ENCODE results near the gene APBA1. TPM values are rescaled to one million over a fixed set of nuclear protein-coding genes. Genes with fewer than 3 reads are reported as not detected.

Gene APBA1
- total RNA-seq, 2 experiments from 2014 or later = 0.05 to 0.10 TPM

DNA sequence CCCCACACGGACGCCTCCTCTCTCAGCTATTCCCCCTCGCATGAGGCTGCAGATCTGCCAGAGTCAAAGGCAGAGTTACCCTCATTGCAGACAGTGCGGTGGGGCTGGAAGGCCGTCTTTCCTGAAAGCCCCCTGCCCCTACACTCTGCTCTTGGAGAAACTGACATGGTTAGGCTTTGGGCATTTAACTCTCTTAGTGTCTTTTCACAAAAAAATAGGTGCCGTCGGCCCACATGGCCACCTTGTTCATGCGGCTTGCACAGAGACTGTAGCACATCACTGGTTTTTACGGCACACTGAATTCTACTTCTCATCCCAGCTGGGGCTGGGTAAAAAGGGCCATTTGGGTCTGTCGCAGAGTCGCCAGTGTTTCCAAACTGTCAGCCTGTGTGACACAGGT lies 239.5 kb downstream of the APBA1 start:
- Mint-ChIP-seq H3K36me3 (ENCODE audit: low read depth) (no peaks in the 10 kb centered on the region), H3K4me1 (ENCODE audit: low read depth) (no peaks in the 10 kb centered on the region), H3K9me3 (no peaks in the 10 kb centered on the region), H3K27me3 (ENCODE audit: low read depth) (no peaks in the 10 kb centered on the region), H3K27ac (no peak overlapping the region), H3K4me3 (no peak overlapping the region)
- CTCF ChIA-PET = no interaction called here
- intact Hi-C loops (cut with micrococcal nuclease) = no loop called here
- DNase-seq = no peak

DNA sequence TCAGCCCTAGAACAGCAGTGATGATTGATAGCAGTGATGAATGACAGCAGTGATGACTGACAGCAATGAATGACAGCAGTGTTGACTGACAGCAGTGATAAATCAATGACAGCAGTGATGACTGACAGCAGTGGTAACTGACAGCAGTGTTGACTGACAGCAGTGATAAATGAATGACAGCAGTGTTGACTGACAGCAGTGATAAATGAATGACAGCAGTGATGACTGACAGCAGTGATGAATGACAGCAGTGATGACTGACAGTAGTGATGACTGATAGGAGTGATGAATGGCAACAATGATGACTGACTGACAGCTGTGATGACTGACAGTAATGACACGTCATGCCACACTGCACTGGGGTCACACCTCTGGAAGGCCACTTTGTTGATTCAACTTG lies 240.4 kb downstream of the APBA1 start:
- no peaks in the 10 kb centered on the region for H3K4me1 Mint-ChIP-seq (ENCODE audit: low read depth)
- no peaks in the 10 kb centered on the region for H3K9me3 Mint-ChIP-seq
- H3K27me3 Mint-ChIP-seq (ENCODE audit: low read depth) = no peaks in the 10 kb centered on the region
- CTCF ChIA-PET = interaction anchor here (0.6 kb wide), 2 partner anchors 24 to 72 kb away, joined by 3 read pairs; no protein-coding TSS in a partner anchor
- no peak for DNase-seq
- no peaks in the 10 kb centered on the region for H3K36me3 Mint-ChIP-seq (ENCODE audit: low read depth)
- intact Hi-C loops (cut with micrococcal nuclease) = no loop called here
- H3K4me3 Mint-ChIP-seq = no peak overlapping the region
- no peak overlapping the region for H3K27ac Mint-ChIP-seq

DNA sequence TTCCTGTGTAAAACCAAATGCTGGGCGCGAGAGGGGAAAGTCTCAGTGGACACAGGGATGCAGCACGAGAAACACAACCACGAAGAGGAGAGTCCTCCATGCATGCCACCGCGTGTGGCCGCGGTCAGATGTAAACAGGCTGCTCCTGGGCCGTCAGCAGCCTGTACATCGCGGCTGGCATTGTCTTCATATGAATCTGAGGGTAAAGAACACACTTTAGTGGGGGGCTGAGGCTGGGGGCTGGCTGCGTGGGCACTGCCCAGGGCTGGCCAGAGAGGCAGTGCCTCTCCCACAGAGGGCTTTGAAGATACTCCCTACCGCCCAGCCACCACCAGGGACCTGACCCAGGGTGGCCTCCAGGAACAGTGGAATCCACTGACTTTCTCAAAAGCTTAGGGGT lies 241.0 kb downstream of the APBA1 start:
- Mint-ChIP-seq H3K27me3 (ENCODE audit: low read depth) (no peaks in the 10 kb centered on the region), H3K4me3 (no peak overlapping the region), H3K9me3 (no peaks in the 10 kb centered on the region), H3K36me3 (ENCODE audit: low read depth) (no peaks in the 10 kb centered on the region), H3K4me1 (ENCODE audit: low read depth) (no peaks in the 10 kb centered on the region), H3K27ac (no peak overlapping the region)
- CTCF ChIA-PET = no interaction called here
- intact Hi-C loops (cut with micrococcal nuclease) = no loop called here
- no peak for DNase-seq

GRCh38 chr9:69430206-69430605 lies 242.0 kb downstream of the APBA1 start:
- intact Hi-C loops (cut with micrococcal nuclease) = no loop called here
- CTCF ChIA-PET = interaction anchor here (0.6 kb wide), 1 partner anchor 120 kb away, joined by 4 read pairs; no protein-coding TSS in a partner anchor
- Mint-ChIP-seq H3K9me3 (no peaks in the 10 kb centered on the region), H3K27me3 (ENCODE audit: low read depth) (no peaks in the 10 kb centered on the region), H3K4me3 (no peak overlapping the region), H3K27ac (no peak overlapping the region), H3K36me3 (ENCODE audit: low read depth) (no peaks in the 10 kb centered on the region), H3K4me1 (ENCODE audit: low read depth) (no peaks in the 10 kb centered on the region)
- no peak for DNase-seq

DNA sequence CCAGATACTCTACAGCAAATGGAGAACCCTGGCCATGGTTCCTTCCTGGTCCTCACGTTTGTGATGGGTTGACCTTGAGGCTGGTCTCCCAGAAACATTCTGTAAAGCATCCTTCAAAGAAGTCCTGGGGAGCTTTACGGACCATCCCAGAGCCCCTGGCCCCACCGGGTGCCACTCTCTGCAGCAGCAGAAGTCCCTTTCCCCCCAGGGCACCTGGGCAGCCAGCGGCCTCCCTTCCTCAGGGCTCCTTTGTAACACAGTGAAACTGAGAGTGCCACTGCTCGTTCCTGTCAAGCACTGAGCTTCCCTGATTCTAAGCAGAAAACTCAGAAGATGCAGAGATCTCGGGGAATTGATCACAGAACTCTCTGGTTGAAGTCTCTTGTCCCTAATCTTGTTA lies 242.9 kb downstream of the APBA1 start:
- no peak overlapping the region for H3K4me3 Mint-ChIP-seq
- no peak overlapping the region for H3K27ac Mint-ChIP-seq
- intact Hi-C loops (cut with micrococcal nuclease) = loop anchor here (10.0 kb wide), 1 partner anchor 374 kb away; no protein-coding TSS in a partner anchor
- CTCF ChIA-PET = no interaction called here
- DNase-seq = no peak
- no peaks in the 10 kb centered on the region for H3K4me1 Mint-ChIP-seq (ENCODE audit: low read depth)
- no peaks in the 10 kb centered on the region for H3K27me3 Mint-ChIP-seq (ENCODE audit: low read depth)
- H3K36me3 Mint-ChIP-seq (ENCODE audit: low read depth) = no peaks in the 10 kb centered on the region
- no peaks in the 10 kb centered on the region for H3K9me3 Mint-ChIP-seq

DNA sequence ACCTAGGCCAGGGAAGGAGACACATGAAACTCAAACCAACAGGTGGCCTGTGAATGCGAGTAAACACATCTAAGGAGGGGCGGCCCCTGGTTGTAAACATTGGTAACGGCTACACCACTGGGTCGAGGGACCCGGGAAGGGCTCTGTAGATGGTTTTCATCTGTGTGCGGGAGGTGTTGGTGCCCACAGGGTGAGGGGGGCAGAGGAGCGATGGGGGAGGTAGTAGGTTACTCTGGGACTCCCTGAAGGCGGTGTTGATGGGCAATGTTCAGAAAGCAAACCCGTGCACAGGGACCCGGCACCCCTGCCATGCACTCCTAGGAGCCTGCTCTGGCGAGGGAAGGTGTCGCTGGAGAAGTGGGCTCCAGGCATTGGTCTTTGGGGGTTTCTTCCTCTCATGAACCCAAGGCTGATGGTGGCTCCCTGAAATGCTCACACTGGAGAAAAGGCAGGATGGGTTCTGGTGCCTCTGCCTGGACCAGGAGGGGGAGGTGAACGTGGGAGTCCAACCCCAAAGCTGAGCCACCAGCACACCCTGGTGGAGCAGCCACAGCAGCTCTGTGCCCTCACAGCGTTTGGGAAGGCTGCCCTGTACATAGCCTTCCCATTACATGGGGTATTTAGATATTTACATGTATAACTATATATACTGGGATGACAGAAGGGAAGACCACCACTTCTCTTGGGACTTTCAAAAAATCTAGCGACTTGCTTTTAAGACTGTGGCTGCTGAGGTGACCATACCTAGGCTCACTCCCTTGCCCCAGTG lies 244.0 kb downstream of the APBA1 start:
- CTCF ChIA-PET = no interaction called here
- Mint-ChIP-seq H3K4me1 (ENCODE audit: low read depth) (no peaks in the 10 kb centered on the region), H3K4me3 (no peak overlapping the region), H3K27ac (no peak overlapping the region), H3K36me3 (ENCODE audit: low read depth) (no peaks in the 10 kb centered on the region), H3K27me3 (ENCODE audit: low read depth) (no peaks in the 10 kb centered on the region), H3K9me3 (no peaks in the 10 kb centered on the region)
- DNase-seq = no peak
- intact Hi-C loops (cut with micrococcal nuclease) = loop anchor here (10.0 kb wide), 1 partner anchor 373 kb away; no protein-coding TSS in a partner anchor

DNA sequence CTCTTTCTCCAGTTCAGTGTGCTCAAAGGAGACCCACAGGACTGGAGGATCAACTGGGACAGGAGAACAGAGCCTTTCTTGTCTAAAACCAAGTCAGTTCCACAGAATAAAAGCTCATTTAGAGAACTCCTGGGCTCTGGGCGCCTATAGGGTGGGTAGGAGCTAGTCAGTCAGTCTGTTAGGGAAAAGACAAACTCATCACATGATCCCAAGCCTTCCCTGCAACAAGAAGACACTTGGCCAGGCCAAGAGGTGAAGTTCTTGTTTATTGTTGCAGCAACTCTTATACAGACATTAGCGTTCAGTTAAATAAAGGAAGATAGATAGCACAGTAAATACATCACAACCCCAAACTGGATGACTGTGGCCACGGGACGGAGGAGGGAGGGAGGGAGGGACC lies 244.9 kb downstream of the APBA1 start:
- intact Hi-C loops (cut with micrococcal nuclease) = loop anchor here (10.0 kb wide), 1 partner anchor 372 kb away; no protein-coding TSS in a partner anchor
- H3K9me3 Mint-ChIP-seq = no peaks in the 10 kb centered on the region
- CTCF ChIA-PET = no interaction called here
- no peak overlapping the region for H3K27ac Mint-ChIP-seq
- no peaks in the 10 kb centered on the region for H3K4me1 Mint-ChIP-seq (ENCODE audit: low read depth)
- H3K4me3 Mint-ChIP-seq = no peak overlapping the region
- H3K36me3 Mint-ChIP-seq (ENCODE audit: low read depth) = no peaks in the 10 kb centered on the region
- no peak for DNase-seq
- H3K27me3 Mint-ChIP-seq (ENCODE audit: low read depth) = no peaks in the 10 kb centered on the region

GRCh38 chr9:69425136-69425801 lies 246.9 kb downstream of the APBA1 start:
- Mint-ChIP-seq H3K4me1 (ENCODE audit: low read depth) (no peaks in the 10 kb centered on the region), H3K4me3 (no peak overlapping the region), H3K36me3 (ENCODE audit: low read depth) (no peaks in the 10 kb centered on the region), H3K27ac (no peak overlapping the region), H3K9me3 (no peaks in the 10 kb centered on the region), H3K27me3 (ENCODE audit: low read depth) (peaks cover 2% of the 10 kb centered on the region)
- CTCF ChIA-PET = interaction anchor here (2.0 to 6.4 kb wide), 2 partner anchors 123 to 452 kb away, joined by 4 to 77 read pairs; no protein-coding TSS in a partner anchor
- DNase-seq = no peak
- intact Hi-C loops (cut with micrococcal nuclease) = loop anchor here (1.0 to 10.0 kb wide), 2 partner anchors 370 to 453 kb away; no protein-coding TSS in a partner anchor

DNA sequence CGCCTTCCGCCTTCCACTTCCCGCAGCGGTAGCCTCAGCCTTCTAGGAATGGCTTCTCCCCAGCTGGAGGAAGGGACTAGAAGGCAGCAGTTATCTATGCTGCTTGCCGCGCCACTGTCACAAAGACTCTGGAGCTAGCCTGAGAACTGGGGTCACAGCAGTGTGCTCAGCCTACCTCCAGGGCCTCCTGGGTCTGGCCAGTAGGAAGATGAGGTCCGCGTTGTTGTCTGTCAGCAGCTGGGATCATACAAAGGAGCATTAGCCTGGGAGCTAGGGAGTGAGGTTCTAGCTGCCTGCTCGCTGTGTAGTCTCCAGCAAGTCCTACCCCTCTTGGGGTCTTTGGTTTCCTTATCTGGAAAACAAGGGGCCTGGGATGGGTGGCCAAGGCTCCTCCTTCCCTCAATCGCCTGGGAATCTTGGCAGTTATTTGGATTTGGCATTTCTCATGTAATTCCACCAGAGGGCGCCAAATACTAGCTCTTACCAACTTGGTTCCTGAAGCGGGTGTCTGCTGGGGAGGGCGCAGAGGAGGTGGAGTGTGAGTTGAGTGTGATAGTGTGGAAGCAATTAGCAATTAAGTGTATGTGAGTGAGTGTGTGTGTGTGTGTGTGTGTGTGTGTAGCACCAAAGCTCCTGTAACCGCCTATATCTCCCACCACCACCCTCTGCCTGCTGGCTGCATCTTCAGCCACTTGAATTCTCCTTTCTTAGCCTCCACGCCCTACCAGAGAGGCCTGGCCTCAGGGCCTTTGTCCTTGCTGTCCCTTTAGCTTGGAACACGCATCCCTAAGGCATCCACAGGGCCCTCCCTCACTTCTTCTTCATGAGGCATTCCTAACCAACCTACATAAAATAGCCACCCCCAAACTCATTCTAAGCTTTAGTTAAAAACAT lies 250.0 kb downstream of the APBA1 start:
- H3K4me1 Mint-ChIP-seq (ENCODE audit: low read depth) = no peaks in the 10 kb centered on the region

GRCh38 chr9:69420611-69421270 lies 251.4 kb downstream of the APBA1 start:
- H3K36me3 Mint-ChIP-seq (ENCODE audit: low read depth) = no peaks in the 10 kb centered on the region
- H3K9me3 Mint-ChIP-seq = no peaks in the 10 kb centered on the region
- intact Hi-C loops (cut with micrococcal nuclease) = loop anchor here (10.0 kb wide), 1 partner anchor 366 kb away; no protein-coding TSS in a partner anchor
- CTCF ChIA-PET = interaction anchor here (0.5 to 6.4 kb wide), 14 partner anchors 9 to 933 kb away, joined by 3 to 77 read pairs (median 3); partner anchors contain the start of genes APBA1 and FXN
- H3K4me3 Mint-ChIP-seq = no peak overlapping the region
- no peak overlapping the region for H3K27ac Mint-ChIP-seq
- H3K4me1 Mint-ChIP-seq (ENCODE audit: low read depth) = no peaks in the 10 kb centered on the region
- H3K27me3 Mint-ChIP-seq (ENCODE audit: low read depth) = peaks cover 2% of the 10 kb centered on the region
- DNase-seq = no peak

More for the DNA sequence above, 250.0 kb downstream of the APBA1 start:
- CTCF ChIA-PET = interaction anchor here (0.6 to 6.4 kb wide), 38 partner anchors 9 to 1081 kb away, joined by 3 to 77 read pairs (median 4); no protein-coding TSS in a partner anchor
- intact Hi-C loops (cut with micrococcal nuclease) = loop anchor here (2.0 to 10.0 kb wide), 3 partner anchors 367 to 689 kb away; no protein-coding TSS in a partner anchor
- Mint-ChIP-seq H3K27ac (no peak overlapping the region), H3K27me3 (ENCODE audit: low read depth) (peaks cover 2% of the 10 kb centered on the region), H3K36me3 (ENCODE audit: low read depth) (no peaks in the 10 kb centered on the region), H3K9me3 (no peaks in the 10 kb centered on the region), H3K4me3 (no peak overlapping the region)
- peak; percentile 53 for DNase-seq

GRCh38 chr9:69412741-69413150 lies 259.4 kb downstream of the APBA1 start:
- Mint-ChIP-seq H3K4me1 (ENCODE audit: low read depth) (no peaks in the 10 kb centered on the region), H3K36me3 (ENCODE audit: low read depth) (no peaks in the 10 kb centered on the region), H3K27me3 (ENCODE audit: low read depth) (peaks cover 4% of the 10 kb centered on the region), H3K4me3 (no peak overlapping the region), H3K27ac (no peak overlapping the region), H3K9me3 (no peaks in the 10 kb centered on the region)
- intact Hi-C loops (cut with micrococcal nuclease) = no loop called here
- CTCF ChIA-PET = interaction anchor here (1.1 kb wide), 1 partner anchor 10 kb away, joined by 3 read pairs; no protein-coding TSS in a partner anchor
- no peak for DNase-seq
